CD4-positive, alpha-beta T cell treated with Interleukin-21 for 1 hour (primary cell): Measurements from ENCODE around the gene ERC2.

Source experiments
- DNase-seq: peaks from one replicate; pipeline ENCODE4 v3.0.0-alpha.2; 2020

The ERC2 gene

GRCh38 chr3:55480911-55481743 is 987.1 kb downstream of the ERC2 start:
- no peak for DNase-seq

- DNase-seq, result no peak
Measured at GRCh38 chr3:55477306-55478303, 990.7 kb downstream of the ERC2 start.

GRCh38 chr3:55476515-55476914 is 991.8 kb downstream of the ERC2 start:
- no peak for DNase-seq

GRCh38 chr3:55474213-55474632 is 994.0 kb downstream of the ERC2 start:
- DNase-seq, result no peak

GRCh38 chr3:55473788-55474187 is 994.5 kb downstream of the ERC2 start:
- no peak for DNase-seq

GRCh38 chr3:55471522-55472280 is 996.6 kb downstream of the ERC2 start:
- DNase-seq, result no peak

- DNase-seq, result no peak
Measured at GRCh38 chr3:55471084-55471483, 997.2 kb downstream of the ERC2 start.

GRCh38 chr3:55469957-55470526 is 998.2 kb downstream of the ERC2 start:
- no peak for DNase-seq

- DNase-seq, result no peak
Measured at GRCh38 chr3:55468251-55468650, 1000.0 kb downstream of the ERC2 start.

- no peak for DNase-seq
Measured at GRCh38 chr3:55467099-55467498, 1001.2 kb downstream of the ERC2 start.

GRCh38 chr3:55466526-55466925 is 1001.7 kb downstream of the ERC2 start:
- no peak for DNase-seq

GRCh38 chr3:55461896-55462295 is 1006.4 kb downstream of the ERC2 start:
- no peak for DNase-seq

GRCh38 chr3:55459838-55460237 is 1008.4 kb downstream of the ERC2 start:
- DNase-seq, result no peak
